Stimulated activated naive CD8-positive, alpha-beta T cell treated with anti-CD3 and anti-CD28 coated beads, Interleukin-15, amount 100 ng/mL, for 72 hours (primary cell): Measurements from ENCODE around the gene SLC35D3.
A peak's percentile ranks its signal among the peaks of the same experiment; 100 is the strongest.

ENCODE experiments used
- ATAC-seq: fragments of 150-1000 bp; cut with Tn5 transposase; 2 replicates; pipeline ENCODE4 v1.10.0; 2021; ENCODE audit warnings: mild to moderate bottlenecking, moderate library complexity
- DNase-seq, 2 donors: peaks; one replicate each; pipeline ENCODE4 v3.0.0; 2021 to 2022
- H3K27ac Mint-ChIP-seq, 2 donors: one replicate each; pipeline ENCODE4 v1.8.0; 2022; ENCODE audit warnings: mild to moderate bottlenecking in 2 of 2, mixed read lengths in 2 of 2, moderate library complexity in 2 of 2
- H3K27me3 Mint-ChIP-seq: one replicate; pipeline ENCODE4 v1.8.0; 2022; ENCODE audit warnings: mixed read lengths
- H3K4me1 Mint-ChIP-seq: one replicate; pipeline ENCODE4 v1.8.0; 2022; ENCODE audit warnings: mild to moderate bottlenecking, mixed read lengths
- H3K4me3 Mint-ChIP-seq, 2 donors: one replicate each; pipeline ENCODE4 v1.8.0; 2022; ENCODE audit warnings: mild to moderate bottlenecking in 2 of 2, mixed read lengths in 2 of 2, moderate library complexity in 1 of 2
- H3K9me3 Mint-ChIP-seq, 2 donors: one replicate each; pipeline ENCODE4 v1.8.0; 2022; ENCODE audit warnings: mixed read lengths in 2 of 2

The SLC35D3 gene

GRCh38 chr6:136914947-136915346, 7.2 kb upstream of the SLC35D3 start:
- no peaks in the 10 kb centered on the region for H3K9me3 Mint-ChIP-seq

GRCh38 chr6:136918706-136919105, 3.4 kb upstream of the SLC35D3 start:
- H3K4me3 Mint-ChIP-seq: no peak overlapping the region

More at GRCh38 chr6:136914947-136915346, 7.2 kb upstream of the SLC35D3 start:
- Mint-ChIP-seq H3K4me3 (no peak overlapping the region), H3K27ac (no peak overlapping the region), H3K4me1 (no peaks in the 10 kb centered on the region), H3K27me3 (peaks cover 17% of the 10 kb centered on the region)
- ATAC-seq (no peak), DNase-seq (no peak)

DNA sequence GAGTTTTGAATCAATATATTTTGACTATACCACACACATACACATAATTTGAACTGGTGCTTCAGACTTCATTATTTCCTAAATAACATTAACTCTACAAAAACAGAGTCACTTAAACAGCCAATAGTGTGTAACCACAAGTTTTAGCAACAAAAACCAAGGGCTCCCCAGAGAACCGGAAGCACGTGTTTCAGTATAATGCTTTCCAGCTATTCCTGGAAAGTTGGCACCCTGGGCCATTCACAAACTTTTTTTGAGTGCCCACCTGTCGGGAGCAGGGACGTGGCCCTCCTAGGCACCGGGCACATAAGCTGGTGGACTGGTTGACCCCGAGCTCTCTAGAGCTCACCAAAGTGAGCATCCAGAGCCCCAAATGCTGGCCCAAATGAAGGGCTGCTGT, 1.9 kb upstream of the SLC35D3 start:
- ATAC-seq (no peak), DNase-seq (no peak)
- H3K27ac Mint-ChIP-seq: no peak overlapping the region
- H3K27me3 Mint-ChIP-seq: peaks cover 66% of the 10 kb centered on the region
- H3K4me3 Mint-ChIP-seq: peak overlapping the region; percentile 85 to 89
- peaks cover 38% of the 10 kb centered on the region for H3K4me1 Mint-ChIP-seq
- H3K9me3 Mint-ChIP-seq: no peaks in the 10 kb centered on the region

More at GRCh38 chr6:136918706-136919105, 3.4 kb upstream of the SLC35D3 start:
- DNase-seq (no peak), ATAC-seq (no peak)
- Mint-ChIP-seq H3K4me1 (peaks cover 35% of the 10 kb centered on the region), H3K27ac (no peak overlapping the region), H3K9me3 (no peaks in the 10 kb centered on the region), H3K27me3 (peaks cover 54% of the 10 kb centered on the region)

DNA sequence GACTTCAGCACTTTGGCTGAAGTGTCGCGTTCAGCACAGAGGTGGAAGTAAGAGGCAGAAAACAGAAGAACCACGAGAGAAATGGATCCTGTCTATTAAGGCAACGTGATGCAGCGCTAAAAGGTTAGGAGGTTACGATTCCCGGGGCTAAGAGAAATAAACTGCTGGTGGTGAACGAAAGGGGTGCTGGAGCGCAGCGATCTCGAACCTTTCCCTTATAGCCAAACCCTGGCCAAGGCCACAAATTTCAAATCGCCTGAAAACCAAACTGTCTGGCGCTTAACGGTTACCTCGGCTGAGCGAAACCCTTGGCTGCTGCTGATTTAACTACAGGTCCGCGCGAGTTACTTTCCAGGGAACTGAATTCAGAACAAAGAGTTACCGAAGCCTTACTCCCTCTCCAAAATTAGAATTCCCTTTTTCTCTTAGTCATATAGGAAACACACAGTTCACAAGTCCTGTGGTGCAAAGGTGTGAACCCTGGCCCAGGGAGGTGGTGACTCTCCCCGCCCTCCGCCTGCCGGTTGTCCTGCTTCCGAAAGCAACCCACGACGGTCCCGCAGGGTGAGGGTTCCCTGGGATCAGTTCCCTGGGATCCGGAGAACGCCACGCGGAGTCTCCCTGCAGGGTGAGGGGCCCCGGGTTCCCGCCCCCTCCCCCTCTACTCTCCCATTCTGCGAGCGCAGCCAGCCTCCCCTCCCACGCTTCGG, 1.3 kb upstream of the SLC35D3 start:
- peak overlapping the region; percentile 85 to 89 for H3K4me3 Mint-ChIP-seq
- H3K4me1 Mint-ChIP-seq: peaks cover 38% of the 10 kb centered on the region
- DNase-seq (peak; percentile 9 to 18), ATAC-seq (peak; percentile 40)
- H3K27ac Mint-ChIP-seq: peak overlapping the region in 1 of 2 donors; percentile 20
- no peaks in the 10 kb centered on the region for H3K9me3 Mint-ChIP-seq
- H3K27me3 Mint-ChIP-seq: peaks cover 69% of the 10 kb centered on the region

DNA sequence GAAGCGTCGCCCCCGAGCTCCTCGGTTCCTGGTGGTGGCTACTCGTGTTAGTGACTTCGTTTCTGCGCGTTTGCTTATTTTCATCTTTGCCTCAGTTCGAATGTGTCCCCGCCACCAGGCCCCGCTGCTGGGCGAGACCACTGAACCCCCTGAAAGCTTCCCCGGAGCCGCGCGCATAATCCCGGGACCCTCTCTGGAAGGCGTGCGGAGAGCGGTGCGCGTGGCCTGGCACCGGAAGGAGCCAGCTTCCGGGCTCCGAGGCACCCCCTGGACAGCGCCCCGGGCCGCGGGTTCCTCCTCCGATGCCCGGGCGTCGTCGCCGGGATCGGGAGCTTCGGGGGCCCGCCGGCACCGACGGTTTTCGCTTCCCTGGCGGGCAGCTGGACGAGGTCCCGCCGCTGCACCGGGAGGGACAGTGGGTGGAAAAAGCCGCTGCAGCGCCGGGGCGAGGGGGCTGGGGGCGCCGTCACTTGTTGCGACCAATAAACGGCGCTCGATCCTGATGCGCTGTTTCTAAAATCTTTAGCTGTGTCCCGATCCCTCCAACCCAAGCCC, 643 bp upstream of the SLC35D3 start:
- H3K27me3 Mint-ChIP-seq: peaks cover 75% of the 10 kb centered on the region
- H3K27ac Mint-ChIP-seq: peak overlapping the region in 1 of 2 donors; percentile 92
- peaks cover 38% of the 10 kb centered on the region for H3K4me1 Mint-ChIP-seq
- H3K4me3 Mint-ChIP-seq: peak overlapping the region; percentile 85 to 89
- ATAC-seq (peak; percentile 48), DNase-seq (peak; percentile 11 to 19)
- H3K9me3 Mint-ChIP-seq: no peaks in the 10 kb centered on the region

DNA sequence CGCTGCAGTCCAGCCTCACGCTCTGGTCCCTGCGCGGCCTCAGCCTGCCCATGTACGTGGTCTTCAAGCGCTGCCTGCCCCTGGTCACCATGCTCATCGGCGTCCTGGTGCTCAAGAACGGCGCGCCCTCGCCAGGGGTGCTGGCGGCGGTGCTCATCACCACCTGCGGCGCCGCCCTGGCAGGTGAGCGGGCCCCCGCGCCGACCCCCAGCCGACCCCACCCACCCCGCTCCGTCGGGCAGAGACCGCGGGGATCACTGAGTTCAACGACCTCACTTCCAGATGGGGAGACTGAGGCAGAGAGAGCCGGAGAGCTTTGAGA, 545 bp downstream of the SLC35D3 start:
- no peaks in the 10 kb centered on the region for H3K9me3 Mint-ChIP-seq
- H3K27ac Mint-ChIP-seq: no peak overlapping the region
- ATAC-seq (peak; percentile 42), DNase-seq (no peak)
- peak overlapping the region; percentile 85 to 86 for H3K4me3 Mint-ChIP-seq
- peaks cover 86% of the 10 kb centered on the region for H3K27me3 Mint-ChIP-seq
- peaks cover 38% of the 10 kb centered on the region for H3K4me1 Mint-ChIP-seq

DNA sequence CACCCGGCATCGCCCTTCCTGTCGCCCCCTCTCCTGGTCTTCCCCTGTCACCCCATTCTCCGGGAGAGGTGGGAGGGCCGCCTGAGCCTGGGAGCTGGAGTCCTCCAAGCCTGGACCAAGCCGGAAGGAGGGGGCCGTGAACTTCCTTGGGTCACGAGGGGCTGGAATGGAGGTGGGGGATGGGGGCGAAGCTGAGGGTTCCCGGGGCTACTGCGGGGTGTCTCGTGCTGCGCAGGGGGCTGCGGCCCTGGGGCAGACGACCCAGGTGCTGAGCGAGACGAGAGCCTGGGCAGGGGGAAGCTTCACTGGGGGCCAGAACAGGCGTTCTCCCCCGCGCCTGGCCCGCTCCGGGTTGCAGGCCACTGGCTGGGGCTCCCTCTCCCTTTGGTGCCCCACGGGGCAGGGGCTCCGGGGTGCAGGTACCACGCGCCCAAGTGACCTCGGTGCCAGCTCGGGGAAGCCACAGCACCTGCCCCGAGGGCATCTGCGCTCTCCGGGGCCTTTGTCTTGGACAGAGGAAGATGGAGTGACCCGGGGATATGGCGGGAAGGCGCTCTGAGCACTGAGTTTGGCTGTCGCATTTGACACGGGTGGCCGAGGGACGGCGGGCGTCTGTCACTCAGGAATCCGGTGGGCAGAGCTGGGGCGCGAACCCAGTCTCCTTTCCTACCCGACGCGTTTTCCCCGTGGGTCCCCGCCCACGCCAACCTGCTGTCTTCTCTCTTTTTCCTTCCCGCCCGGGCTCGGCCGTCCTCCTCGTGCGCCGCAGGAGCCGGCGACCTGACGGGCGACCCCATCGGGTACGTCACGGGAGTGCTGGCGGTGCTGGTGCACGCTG, 1.2 kb downstream of the SLC35D3 start:
- H3K4me1 Mint-ChIP-seq: peaks cover 38% of the 10 kb centered on the region
- H3K27me3 Mint-ChIP-seq: peaks cover 86% of the 10 kb centered on the region
- H3K9me3 Mint-ChIP-seq: no peaks in the 10 kb centered on the region
- H3K27ac Mint-ChIP-seq: no peak overlapping the region
- DNase-seq (peak; percentile 11 to 14), ATAC-seq (peak; percentile 5)
- H3K4me3 Mint-ChIP-seq: peak overlapping the region; percentile 68 to 86

DNA sequence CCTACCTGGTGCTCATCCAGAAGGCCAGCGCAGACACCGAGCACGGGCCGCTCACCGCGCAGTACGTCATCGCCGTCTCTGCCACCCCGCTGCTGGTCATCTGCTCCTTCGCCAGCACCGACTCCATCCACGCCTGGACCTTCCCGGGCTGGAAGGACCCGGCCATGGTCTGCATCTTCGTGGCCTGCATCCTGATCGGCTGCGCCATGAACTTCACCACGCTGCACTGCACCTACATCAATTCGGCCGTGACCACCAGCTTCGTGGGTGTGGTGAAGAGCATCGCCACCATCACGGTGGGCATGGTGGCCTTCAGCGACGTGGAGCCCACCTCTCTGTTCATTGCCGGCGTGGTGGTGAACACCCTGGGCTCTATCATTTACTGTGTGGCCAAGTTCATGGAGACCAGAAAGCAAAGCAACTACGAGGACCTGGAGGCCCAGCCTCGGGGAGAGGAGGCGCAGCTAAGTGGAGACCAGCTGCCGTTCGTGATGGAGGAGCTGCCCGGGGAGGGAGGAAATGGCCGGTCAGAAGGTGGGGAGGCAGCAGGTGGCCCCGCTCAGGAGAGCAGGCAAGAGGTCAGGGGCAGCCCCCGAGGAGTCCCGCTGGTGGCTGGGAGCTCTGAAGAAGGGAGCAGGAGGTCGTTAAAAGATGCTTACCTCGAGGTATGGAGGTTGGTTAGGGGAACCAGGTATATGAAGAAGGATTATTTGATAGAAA, 2.0 kb downstream of the SLC35D3 start:
- peaks cover 38% of the 10 kb centered on the region for H3K4me1 Mint-ChIP-seq
- H3K27me3 Mint-ChIP-seq: peaks cover 83% of the 10 kb centered on the region
- H3K9me3 Mint-ChIP-seq: no peaks in the 10 kb centered on the region
- H3K4me3 Mint-ChIP-seq: peak overlapping the region; percentile 68 to 86
- peak overlapping the region in 1 of 2 donors; percentile 45 for H3K27ac Mint-ChIP-seq
- ATAC-seq (no peak), DNase-seq (no peak)

- Mint-ChIP-seq H3K27me3 (peaks cover 80% of the 10 kb centered on the region), H3K27ac (no peak overlapping the region), H3K9me3 (no peaks in the 10 kb centered on the region), H3K4me1 (peaks cover 24% of the 10 kb centered on the region), H3K4me3 (no peak overlapping the region)
- no peak for ATAC-seq
- no peak for DNase-seq
These were observed 4.3 kb downstream of the SLC35D3 start for GRCh38 chr6:136926383-136926782.

DNA sequence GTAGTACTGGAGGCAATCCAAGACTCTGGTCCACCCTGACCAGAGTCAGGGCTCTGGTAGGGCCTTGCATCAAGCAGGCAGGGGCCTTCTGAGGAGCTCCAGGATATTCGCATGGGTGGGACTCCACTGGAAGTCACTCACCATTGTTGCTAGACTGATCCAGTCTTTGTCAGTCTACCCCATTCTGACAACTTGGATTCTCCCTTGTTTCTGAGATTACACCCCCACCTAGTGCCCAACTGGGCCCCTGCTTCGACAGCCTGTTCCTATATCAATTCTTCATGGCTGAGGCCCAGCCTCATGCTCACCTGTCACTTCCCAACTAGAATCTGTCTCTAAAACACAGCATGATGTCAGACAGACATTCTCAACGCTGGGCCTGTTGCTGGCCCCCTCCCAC, 5.2 kb downstream of the SLC35D3 start:
- Mint-ChIP-seq H3K9me3 (no peaks in the 10 kb centered on the region), H3K4me1 (peaks cover 17% of the 10 kb centered on the region), H3K27me3 (peaks cover 71% of the 10 kb centered on the region), H3K27ac (no peak overlapping the region), H3K4me3 (no peak overlapping the region)
- ATAC-seq: peak; percentile 70
- DNase-seq: peak; percentile 15 to 29

DNA sequence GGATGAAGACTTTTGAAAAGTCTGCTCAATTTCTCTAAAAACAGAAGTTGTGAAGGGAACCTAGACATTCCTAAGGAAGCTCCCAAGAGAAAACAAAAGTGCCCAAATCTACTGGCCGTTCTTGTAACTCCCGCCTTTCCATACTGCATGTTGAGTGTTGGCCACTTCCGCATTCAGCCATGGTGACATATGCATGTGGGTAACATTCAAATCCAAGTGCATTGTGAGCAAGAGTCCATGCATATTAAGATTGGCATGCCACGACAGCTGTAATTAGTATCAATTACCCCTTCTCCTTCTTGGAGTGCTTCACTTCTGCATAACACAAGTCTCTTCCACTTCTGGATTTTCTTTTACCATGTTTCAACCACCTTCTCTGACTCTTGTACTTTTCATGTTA, 8.4 kb downstream of the SLC35D3 start:
- Mint-ChIP-seq H3K27me3 (peaks cover 68% of the 10 kb centered on the region), H3K4me3 (no peak overlapping the region), H3K9me3 (no peaks in the 10 kb centered on the region), H3K27ac (peak overlapping the region in 1 of 2 donors; percentile 28), H3K4me1 (no peaks in the 10 kb centered on the region)
- DNase-seq: no peak
- ATAC-seq: no peak

DNA sequence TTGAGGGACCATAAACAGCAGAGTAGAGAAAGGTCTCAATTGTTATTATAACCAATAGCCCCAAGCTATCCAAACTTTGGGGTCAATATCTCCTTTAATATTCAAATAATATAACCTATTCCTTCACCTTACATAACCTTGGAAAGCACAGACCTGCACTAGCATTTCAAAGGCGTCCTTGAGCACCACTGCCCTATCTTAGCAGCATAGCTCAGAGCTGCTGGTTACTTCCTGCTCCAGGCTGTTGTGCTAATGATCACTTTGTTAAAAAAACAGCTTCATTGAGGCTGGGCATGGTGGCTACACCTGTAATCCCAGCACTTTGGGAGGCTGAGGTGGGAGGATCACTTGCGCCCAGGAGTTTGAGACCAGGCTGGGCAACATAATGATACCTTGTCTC, 10.5 kb downstream of the SLC35D3 start:
- DNase-seq (no peak), ATAC-seq (no peak)
- H3K4me3 Mint-ChIP-seq: no peak overlapping the region
- H3K9me3 Mint-ChIP-seq: no peaks in the 10 kb centered on the region
- H3K27me3 Mint-ChIP-seq: peaks cover 65% of the 10 kb centered on the region
- no peaks in the 10 kb centered on the region for H3K4me1 Mint-ChIP-seq
- no peak overlapping the region for H3K27ac Mint-ChIP-seq

DNA sequence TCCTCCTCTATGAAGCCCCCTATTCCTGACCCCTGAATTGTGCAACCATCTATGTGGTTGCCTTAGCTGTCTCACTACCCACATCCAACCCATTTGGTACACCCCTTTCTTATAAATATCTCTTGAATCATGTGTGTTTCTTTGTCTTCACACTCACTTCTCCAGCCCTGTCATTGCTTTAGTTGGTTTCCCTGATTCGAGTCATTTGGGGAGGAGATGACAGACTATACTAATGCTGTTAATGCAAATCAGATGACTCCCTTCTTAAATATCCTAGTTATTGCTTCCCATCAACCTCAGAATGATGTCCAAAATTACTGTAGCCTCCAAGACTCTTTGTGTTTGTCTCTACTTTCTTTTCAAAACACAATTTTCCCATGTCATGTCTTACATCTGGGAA, 23.0 kb downstream of the SLC35D3 start:
- ATAC-seq: peak; percentile 46

DNA sequence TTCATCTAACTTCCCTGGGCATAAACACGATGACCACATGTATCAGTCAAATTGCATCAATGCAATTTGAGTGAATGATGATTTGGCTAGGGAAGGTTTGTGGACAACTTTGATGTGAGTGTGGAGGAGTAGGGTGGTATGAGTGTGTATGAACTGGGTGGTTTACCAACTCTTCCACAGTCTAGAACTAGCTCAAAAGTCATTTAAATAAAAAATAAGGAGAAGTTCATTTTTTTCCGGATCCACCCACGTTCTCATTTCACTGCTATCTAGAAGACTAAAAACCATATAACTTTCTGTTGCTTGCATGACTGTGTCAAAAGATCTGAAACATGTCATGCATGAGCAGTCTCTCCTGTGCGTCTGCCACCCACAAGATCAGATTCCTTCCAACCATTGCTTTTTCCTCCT, 23.6 kb downstream of the SLC35D3 start:
- no peak for DNase-seq
- H3K4me1 Mint-ChIP-seq: no peaks in the 10 kb centered on the region
- H3K9me3 Mint-ChIP-seq: peaks cover 10 to 18% of the 10 kb centered on the region in 2 donors
- no peak overlapping the region for H3K4me3 Mint-ChIP-seq
- peaks cover 7% of the 10 kb centered on the region for H3K27me3 Mint-ChIP-seq
- H3K27ac Mint-ChIP-seq: no peak overlapping the region
- peak; percentile 72 for ATAC-seq

More for the DNA sequence above, 23.0 kb downstream of the SLC35D3 start:
- peaks cover 7% of the 10 kb centered on the region for H3K27me3 Mint-ChIP-seq
- H3K27ac Mint-ChIP-seq: no peak overlapping the region
- no peak overlapping the region for H3K4me3 Mint-ChIP-seq
- peaks cover 10 to 18% of the 10 kb centered on the region in 2 donors for H3K9me3 Mint-ChIP-seq
- no peaks in the 10 kb centered on the region for H3K4me1 Mint-ChIP-seq
- no peak for DNase-seq

GRCh38 chr6:136947037-136947436, 24.9 kb downstream of the SLC35D3 start:
- H3K27ac Mint-ChIP-seq: no peak overlapping the region
- DNase-seq: no peak

More at GRCh38 chr6:136947037-136947436, 24.9 kb downstream of the SLC35D3 start:
- no peaks in the 10 kb centered on the region for H3K4me1 Mint-ChIP-seq
- peaks cover 0 to 6% of the 10 kb centered on the region in 2 donors for H3K9me3 Mint-ChIP-seq
- ATAC-seq: no peak
- H3K4me3 Mint-ChIP-seq: no peak overlapping the region
- peaks cover 7% of the 10 kb centered on the region for H3K27me3 Mint-ChIP-seq
